ENCODE results near the gene TLCD2.

DNA sequence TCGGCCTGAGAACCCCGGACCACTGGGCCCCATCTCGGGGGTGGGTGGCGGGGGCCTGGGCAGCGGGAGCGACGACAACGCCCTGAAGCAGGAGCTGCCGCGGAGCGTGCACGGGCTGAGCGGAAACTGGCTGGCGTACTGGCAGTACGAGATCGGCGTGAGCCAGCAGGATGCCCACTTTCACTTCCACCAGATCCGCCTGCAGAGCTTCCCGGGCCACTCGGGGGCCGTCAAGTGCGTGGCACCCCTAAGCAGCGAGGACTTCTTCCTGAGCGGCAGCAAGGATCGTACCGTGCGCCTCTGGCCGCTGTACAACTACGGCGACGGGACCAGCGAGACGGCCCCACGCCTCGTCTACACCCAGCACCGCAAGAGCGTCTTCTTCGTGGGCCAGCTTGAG lies 23.6 kb upstream of the TLCD2 start:
- TF ChIP-seq, protein P1, sequence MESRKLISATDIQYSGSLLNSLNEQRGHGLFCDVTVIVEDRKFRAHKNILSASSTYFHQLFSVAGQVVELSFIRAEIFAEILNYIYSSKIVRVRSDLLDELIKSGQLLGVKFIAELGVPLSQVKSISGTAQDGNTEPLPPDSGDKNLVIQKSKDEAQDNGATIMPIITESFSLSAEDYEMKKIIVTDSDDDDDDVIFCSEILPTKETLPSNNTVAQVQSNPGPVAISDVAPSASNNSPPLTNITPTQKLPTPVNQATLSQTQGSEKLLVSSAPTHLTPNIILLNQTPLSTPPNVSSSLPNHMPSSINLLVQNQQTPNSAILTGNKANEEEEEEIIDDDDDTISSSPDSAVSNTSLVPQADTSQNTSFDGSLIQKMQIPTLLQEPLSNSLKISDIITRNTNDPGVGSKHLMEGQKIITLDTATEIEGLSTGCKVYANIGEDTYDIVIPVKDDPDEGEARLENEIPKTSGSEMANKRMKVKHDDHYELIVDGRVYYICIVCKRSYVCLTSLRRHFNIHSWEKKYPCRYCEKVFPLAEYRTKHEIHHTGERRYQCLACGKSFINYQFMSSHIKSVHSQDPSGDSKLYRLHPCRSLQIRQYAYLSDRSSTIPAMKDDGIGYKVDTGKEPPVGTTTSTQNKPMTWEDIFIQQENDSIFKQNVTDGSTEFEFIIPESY (IDR thresholded peaks at IDR 0.05) = no peak
- TF ChIP-seq, protein P2, sequence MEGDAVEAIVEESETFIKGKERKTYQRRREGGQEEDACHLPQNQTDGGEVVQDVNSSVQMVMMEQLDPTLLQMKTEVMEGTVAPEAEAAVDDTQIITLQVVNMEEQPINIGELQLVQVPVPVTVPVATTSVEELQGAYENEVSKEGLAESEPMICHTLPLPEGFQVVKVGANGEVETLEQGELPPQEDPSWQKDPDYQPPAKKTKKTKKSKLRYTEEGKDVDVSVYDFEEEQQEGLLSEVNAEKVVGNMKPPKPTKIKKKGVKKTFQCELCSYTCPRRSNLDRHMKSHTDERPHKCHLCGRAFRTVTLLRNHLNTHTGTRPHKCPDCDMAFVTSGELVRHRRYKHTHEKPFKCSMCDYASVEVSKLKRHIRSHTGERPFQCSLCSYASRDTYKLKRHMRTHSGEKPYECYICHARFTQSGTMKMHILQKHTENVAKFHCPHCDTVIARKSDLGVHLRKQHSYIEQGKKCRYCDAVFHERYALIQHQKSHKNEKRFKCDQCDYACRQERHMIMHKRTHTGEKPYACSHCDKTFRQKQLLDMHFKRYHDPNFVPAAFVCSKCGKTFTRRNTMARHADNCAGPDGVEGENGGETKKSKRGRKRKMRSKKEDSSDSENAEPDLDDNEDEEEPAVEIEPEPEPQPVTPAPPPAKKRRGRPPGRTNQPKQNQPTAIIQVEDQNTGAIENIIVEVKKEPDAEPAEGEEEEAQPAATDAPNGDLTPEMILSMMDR (IDR thresholded peaks at IDR 0.05; ENCODE audit: low read depth, low read length, missing input control) = no peak

All from liver (tissue), 2 donors.